NT2/D1 (cell line): ENCODE results near the gene HIPK2.

ENCODE experiments used
- SUZ12 ChIP-seq: IDR thresholded peaks from 2 replicates; pipeline ENCODE4 v1.6.1; 2011; ENCODE audit not compliant: insufficient read length, insufficient read depth; ENCODE audit errors: extremely low read depth
- YY1 ChIP-seq: IDR thresholded peaks from 2 replicates; pipeline ENCODE4 v1.6.1; 2011; ENCODE audit not compliant: insufficient read length, insufficient read depth
- ZNF274 ChIP-seq: IDR thresholded peaks from 2 replicates; pipeline ENCODE4 v1.6.1; 2011; ENCODE audit warnings: mild to moderate bottlenecking, low read depth, low read length

DNA sequence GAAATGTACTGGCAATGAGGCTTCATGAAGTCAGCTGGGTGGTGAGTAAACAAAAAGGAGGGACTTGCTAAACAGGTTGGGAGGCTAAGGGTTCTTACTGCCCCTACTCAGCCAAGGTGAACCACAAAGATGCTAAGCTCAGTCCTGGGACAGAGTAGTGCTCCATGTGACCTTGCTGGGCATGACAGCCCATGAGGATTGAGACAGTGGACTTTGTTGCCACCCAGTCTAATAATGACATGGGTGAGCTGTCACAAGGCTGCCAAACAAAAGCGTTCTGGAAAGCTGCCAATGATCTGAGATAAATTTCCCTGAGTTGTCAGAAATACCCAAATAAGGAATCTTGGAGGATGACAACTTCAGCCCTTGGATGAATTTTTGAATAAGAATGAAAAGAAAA, 179.2 kb downstream of the HIPK2 start:
- TF ChIP-seq ZNF274 (no peak), YY1 (no peak), SUZ12 (no peak)
